Keratinocyte (primary cell): ENCODE measurements around the gene SYNDIG1. TPM values are rescaled to one million over a fixed set of nuclear protein-coding genes. Genes with fewer than 3 reads are reported as not detected.

Experiments
- DNase-seq: peaks from one replicate; pipeline ENCODE4 v3.0.0-alpha.2; 2011; ENCODE audit warnings: low read depth, missing footprints, low spot score
- FAIRE-seq: peaks from 2 replicates; lab custom pipeline; 2011; peaks lifted over from hg19 to GRCh38; lab: Jason Lieb, UNC
- H2AFZ ChIP-seq: 2 replicates; pipeline ENCODE4 v1.6.0; 2012; ENCODE audit warnings: low read length, control low read depth, inconsistent platforms; ENCODE audit not compliant: control insufficient read depth
- H3K27ac ChIP-seq: 2 replicates; pipeline ENCODE4 v1.5.1; 2011; ENCODE audit warnings: low read length; ENCODE audit not compliant: control insufficient read depth, insufficient read depth
- H3K27me3 ChIP-seq: 3 replicates; pipeline ENCODE4 v1.6.0; 2011; ENCODE audit warnings: low read length; ENCODE audit not compliant: control insufficient read depth, insufficient read depth; ENCODE audit errors: extremely low read depth
- H3K36me3 ChIP-seq, 2 experiments: 2 replicates in 1 of 2; 3 replicates in 1 of 2; pipeline ENCODE4 v1.5.1; 2011; ENCODE audit warnings: low read length in 2 of 2, mild to moderate bottlenecking in 1 of 2; ENCODE audit not compliant: control insufficient read depth in 2 of 2, insufficient read depth in 2 of 2; ENCODE audit errors: extremely low read depth in 1 of 2
- H3K4me1 ChIP-seq: 3 replicates; pipeline ENCODE4 v1.5.1; 2011; ENCODE audit warnings: low read length; ENCODE audit not compliant: control insufficient read depth, insufficient read depth; ENCODE audit errors: extremely low read depth
- H3K4me2 ChIP-seq: 3 replicates; pipeline ENCODE4 v1.6.0; 2011; ENCODE audit warnings: low read depth, low read length; ENCODE audit not compliant: control insufficient read depth, insufficient read depth; ENCODE audit errors: extremely low read depth
- H3K4me3 ChIP-seq, 3 experiments: fragments of 200-600 bp in 1 of 3; sonication (generic) in 1 of 3; 2 replicates in 2 of 3; 3 replicates in 1 of 3; pipeline ENCODE4 v1.5.1; 2011 to 2016; ENCODE audit warnings: low read length in 3 of 3, mild to moderate bottlenecking in 3 of 3, control low read depth in 2 of 3, inconsistent platforms in 1 of 3, low read depth in 1 of 3, mixed read lengths in 1 of 3, mixed run types in 1 of 3, moderate library complexity in 1 of 3; ENCODE audit not compliant: control insufficient read depth in 2 of 3, insufficient read depth in 2 of 3; ENCODE audit errors: extremely low read depth in 1 of 3
- H3K79me2 ChIP-seq: 2 replicates; pipeline ENCODE4 v1.6.0; 2012; ENCODE audit warnings: low read length; ENCODE audit not compliant: control insufficient read depth, insufficient read depth
- H3K9ac ChIP-seq: 3 replicates; pipeline ENCODE4 v1.6.0; 2011; ENCODE audit warnings: low read length; ENCODE audit not compliant: control insufficient read depth, insufficient read depth; ENCODE audit errors: extremely low read depth
- H3K9me1 ChIP-seq: 3 replicates; pipeline ENCODE4 v1.6.0; 2011; ENCODE audit warnings: low read length; ENCODE audit not compliant: control insufficient read depth, insufficient read depth; ENCODE audit errors: extremely low read depth
- H3K9me3 ChIP-seq: 2 replicates; pipeline ENCODE4 v1.5.1; 2012; ENCODE audit warnings: low read depth, low read length; ENCODE audit not compliant: control insufficient read depth
- H4K20me1 ChIP-seq: 3 replicates; pipeline ENCODE4 v1.6.0; 2011; ENCODE audit warnings: low read length; ENCODE audit not compliant: control insufficient read depth, insufficient read depth; ENCODE audit errors: extremely low read depth
- CTCF ChIP-seq, 3 experiments: IDR thresholded peaks in 1 of 3; conservative IDR thresholded peaks in 1 of 3; optimal IDR thresholded peaks in 1 of 3; 2 replicates in 2 of 3; 3 replicates in 1 of 3; pipeline versions ENCODE3 to v1.5.1; 2011; ENCODE audit warnings: low read length in 3 of 3, mild to moderate bottlenecking in 3 of 3, moderate library complexity in 2 of 3, control low read depth in 1 of 3, inconsistent platforms in 1 of 3; ENCODE audit not compliant: insufficient read depth in 2 of 3; ENCODE audit errors: extremely low read depth in 1 of 3
- EZH2 ChIP-seq: IDR thresholded peaks from one replicate; pipeline ENCODE4 v1.6.1; 2012; ENCODE audit warnings: inconsistent platforms, mild to moderate bottlenecking, low read length, moderate library complexity
- dilution Hi-C: fragments of 300-500 bp; cut with MboI; formaldehyde crosslinking; loops from one replicate; pipeline ENCODE4 v1.7.0; 2020; ENCODE audit warnings: low sequenced_read_pairs; ENCODE audit not compliant: extremely low pct_ligation_motif_present
- polyA plus RNA-seq, 5 experiments: library from polyadenylated mRNA; depleted of rRNA in 3 of 5; stranded (reverse) in 3 of 5; stranded (forward) in 1 of 5; unstranded in 1 of 5; fragments of >200 nt; gene quantifications; 1 replicate in 1 of 5; 2 replicates in 3 of 5; 3 replicates in 1 of 5; pipeline versions ENCODE4 v1.2.1 to v1.2.3, GENCODE V29; 2011 to 2012; ENCODE audit warnings: missing spikeins in 2 of 5, low read depth in 1 of 5, low replicate concordance in 1 of 5

SYNDIG1 gene
- polyA plus RNA-seq, 1 donor (not counting 4 experiments of a cell fraction or from before 2014, with no cell fraction given) = 0.38 TPM

- Histone ChIP-seq H3K4me3 (no peak overlapping the region), H3K27ac (no peak overlapping the region), H3K9me3 (no peaks in the 10 kb centered on the region), H3K27me3 (no peaks in the 10 kb centered on the region), H3K79me2 (no peaks in the 10 kb centered on the region), H3K4me1 (no peaks in the 10 kb centered on the region), H3K36me3 (no peaks in the 10 kb centered on the region), H2AFZ (no peak overlapping the region), H4K20me1 (no peaks in the 10 kb centered on the region), H3K9ac (no peak overlapping the region), H3K9me1 (no peaks in the 10 kb centered on the region), H3K4me2 (no peak overlapping the region)
- no peak for FAIRE-seq
- no peak for TF ChIP-seq CTCF (optimal IDR thresholded peaks at IDR 0.05 in 1 of 3, IDR thresholded peaks at IDR 0.05 in 1 of 3, conservative IDR thresholded peaks at IDR 0.05 in 1 of 3; ENCODE audit: extremely low read depth in 1 of 3, insufficient read depth in 2 of 3, low read length in 3 of 3)
- dilution Hi-C loops = no loop called here
- no peak for DNase-seq
Observed at GRCh38 chr20:24567508-24567907, 98.1 kb downstream of the SYNDIG1 start.

GRCh38 chr20:24568842-24569241, 99.4 kb downstream of the SYNDIG1 start:
- FAIRE-seq = no peak
- no peak overlapping the region for H3K4me2 ChIP-seq

More at GRCh38 chr20:24568842-24569241, 99.4 kb downstream of the SYNDIG1 start:
- dilution Hi-C loops = no loop called here
- no peak for DNase-seq
- H3K27me3 ChIP-seq = no peaks in the 10 kb centered on the region
- TF ChIP-seq EZH2 (no peak), CTCF (optimal IDR thresholded peaks at IDR 0.05 in 1 of 3, IDR thresholded peaks at IDR 0.05 in 1 of 3, conservative IDR thresholded peaks at IDR 0.05 in 1 of 3; ENCODE audit: extremely low read depth in 1 of 3, insufficient read depth in 2 of 3, low read length in 3 of 3) (no peak)
- H3K9ac ChIP-seq = no peak overlapping the region
- no peaks in the 10 kb centered on the region for H3K79me2 ChIP-seq
- no peaks in the 10 kb centered on the region for H3K9me3 ChIP-seq
- H3K4me1 ChIP-seq = no peaks in the 10 kb centered on the region
- no peaks in the 10 kb centered on the region for H3K9me1 ChIP-seq
- no peak overlapping the region for H2AFZ ChIP-seq
- H3K36me3 ChIP-seq = no peaks in the 10 kb centered on the region
- H3K27ac ChIP-seq = no peak overlapping the region
- H3K4me3 ChIP-seq = no peak overlapping the region
- no peaks in the 10 kb centered on the region for H4K20me1 ChIP-seq
